GM12865 (cell line): ENCODE measurements around the gene TTC16.
"Not testable (repeated sequence)": the region's sequence is repeated elsewhere in the genome, so short reads cannot be mapped to it uniquely, and the experiment has no call there.

Experiments
- DNase-seq: peaks from one replicate; pipeline ENCODE4 v3.0.0; 2010; ENCODE audit warnings: low read depth
- H3K4me3 ChIP-seq: 2 replicates; pipeline ENCODE4 v1.5.1; 2011; ENCODE audit warnings: mild to moderate bottlenecking, low read depth, low read length, control low read depth
- TF ChIP-seq, protein P1 (sequence below): IDR thresholded peaks from 2 replicates; pipeline ENCODE4 v1.5.1; 2011; ENCODE audit warnings: low read length, control low read depth, low read depth, inconsistent platforms; ENCODE audit not compliant: insufficient read depth; ENCODE audit errors: missing control alignments

TTC16 gene

DNA sequence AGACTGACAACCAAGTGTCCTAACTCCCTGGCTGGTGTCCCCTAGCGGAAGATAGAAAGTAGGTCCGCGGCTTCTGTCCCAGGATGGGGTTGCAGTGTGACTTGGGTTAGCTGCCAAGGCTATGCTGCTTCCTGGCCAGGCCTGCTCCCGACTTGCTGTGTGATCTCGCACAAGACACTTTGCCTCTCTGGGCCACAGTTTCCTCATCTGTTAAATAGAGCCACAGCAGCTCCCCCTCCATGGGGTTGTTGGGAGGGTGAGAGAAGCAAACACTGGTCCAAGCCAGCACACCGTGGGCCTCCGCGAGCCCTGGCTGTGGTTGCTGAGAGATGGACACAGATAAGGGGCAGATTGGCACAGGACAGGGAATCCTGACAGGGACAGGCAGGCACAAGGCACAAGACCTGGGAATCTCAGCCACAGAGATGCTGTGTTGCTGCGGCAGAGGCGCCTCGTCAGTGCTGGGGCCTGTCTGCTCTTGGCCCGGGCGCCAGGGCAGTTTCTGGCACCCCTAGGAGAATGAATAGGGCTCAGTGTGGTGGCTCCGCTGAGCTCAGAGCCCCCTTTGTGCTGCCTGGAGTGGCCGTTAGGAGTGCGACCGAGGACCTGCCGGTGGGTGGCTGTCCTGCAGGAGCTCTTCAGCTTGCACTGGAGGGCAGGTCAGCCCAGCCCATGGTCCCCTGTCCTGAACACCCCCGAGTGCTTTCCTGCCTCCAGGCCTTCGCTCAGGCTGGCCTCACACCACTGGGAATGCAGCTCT is 64.4 kb downstream of the TTC16 start:
- DNase-seq: no peak
- TF ChIP-seq, protein P1, sequence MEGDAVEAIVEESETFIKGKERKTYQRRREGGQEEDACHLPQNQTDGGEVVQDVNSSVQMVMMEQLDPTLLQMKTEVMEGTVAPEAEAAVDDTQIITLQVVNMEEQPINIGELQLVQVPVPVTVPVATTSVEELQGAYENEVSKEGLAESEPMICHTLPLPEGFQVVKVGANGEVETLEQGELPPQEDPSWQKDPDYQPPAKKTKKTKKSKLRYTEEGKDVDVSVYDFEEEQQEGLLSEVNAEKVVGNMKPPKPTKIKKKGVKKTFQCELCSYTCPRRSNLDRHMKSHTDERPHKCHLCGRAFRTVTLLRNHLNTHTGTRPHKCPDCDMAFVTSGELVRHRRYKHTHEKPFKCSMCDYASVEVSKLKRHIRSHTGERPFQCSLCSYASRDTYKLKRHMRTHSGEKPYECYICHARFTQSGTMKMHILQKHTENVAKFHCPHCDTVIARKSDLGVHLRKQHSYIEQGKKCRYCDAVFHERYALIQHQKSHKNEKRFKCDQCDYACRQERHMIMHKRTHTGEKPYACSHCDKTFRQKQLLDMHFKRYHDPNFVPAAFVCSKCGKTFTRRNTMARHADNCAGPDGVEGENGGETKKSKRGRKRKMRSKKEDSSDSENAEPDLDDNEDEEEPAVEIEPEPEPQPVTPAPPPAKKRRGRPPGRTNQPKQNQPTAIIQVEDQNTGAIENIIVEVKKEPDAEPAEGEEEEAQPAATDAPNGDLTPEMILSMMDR: no peak
- H3K4me3 ChIP-seq: no peak overlapping the region

DNA sequence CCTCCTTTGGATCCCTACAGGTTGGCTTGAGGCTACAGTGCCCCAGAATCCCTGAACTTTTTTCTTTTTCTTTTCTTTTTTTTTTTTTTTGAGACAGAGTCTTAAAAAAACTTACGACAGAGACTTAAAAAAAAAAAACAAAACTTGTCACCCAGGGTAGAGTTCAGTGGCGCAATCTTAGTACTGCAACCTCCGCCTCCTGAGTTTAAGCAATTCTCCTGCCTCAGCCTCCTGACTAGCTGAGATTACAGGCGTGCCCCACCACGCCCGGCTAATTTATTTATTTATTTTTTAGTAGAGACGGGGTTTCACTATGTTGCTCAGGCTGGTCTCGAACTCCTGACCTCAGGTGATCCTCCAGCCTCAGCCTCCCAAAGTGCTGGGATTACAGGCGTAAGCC is 65.0 kb downstream of the TTC16 start:
- not testable (repeated sequence) for DNase-seq, H3K4me3 ChIP-seq
